ENCODE measurements around the gene PIAS4.

PIAS4 gene

DNA sequence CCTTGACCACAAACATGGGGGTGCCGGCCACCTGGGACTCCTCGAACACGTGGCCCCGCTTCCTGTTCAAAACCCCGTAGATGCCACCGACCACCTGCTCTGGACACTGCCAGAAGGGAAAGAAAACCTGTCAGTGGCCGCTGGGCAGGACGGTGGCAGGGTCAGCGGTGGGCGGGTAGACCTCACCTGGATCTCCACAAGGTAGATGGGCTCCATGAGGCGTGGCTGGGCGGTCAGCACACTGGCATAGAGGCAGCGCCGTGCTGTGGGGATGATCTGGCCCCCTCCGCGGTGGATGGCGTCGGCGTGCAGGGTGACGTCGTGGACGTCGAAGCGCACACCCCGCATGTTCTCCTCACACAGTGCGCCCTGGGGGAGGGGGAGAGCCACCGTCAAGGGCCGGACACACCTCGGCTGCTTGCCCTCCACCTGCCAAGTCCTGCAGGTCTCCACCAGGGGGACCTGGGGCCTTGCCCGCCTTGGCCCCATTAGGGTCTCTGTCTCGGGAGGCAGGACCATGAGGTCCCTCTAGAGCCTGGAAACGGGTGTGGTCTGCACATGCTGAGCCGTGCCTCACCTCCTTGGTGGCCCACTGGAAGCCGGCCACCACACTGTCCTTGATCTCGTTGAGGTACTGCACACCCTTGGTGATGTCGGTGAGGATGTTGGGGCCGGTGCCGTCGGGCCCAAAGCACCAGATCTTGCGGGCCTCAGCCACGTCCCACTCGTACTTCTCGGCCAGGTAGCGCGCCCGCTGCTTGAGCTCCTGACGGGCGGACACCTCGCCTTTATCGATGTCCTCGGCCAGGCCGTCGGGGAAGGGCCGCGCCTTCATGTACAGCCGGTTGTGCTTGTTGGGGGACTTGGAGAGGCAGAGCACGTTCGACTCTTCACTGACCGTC lies 30.0 kb upstream of the PIAS4 start:
- no peak for DNase-seq

DNA sequence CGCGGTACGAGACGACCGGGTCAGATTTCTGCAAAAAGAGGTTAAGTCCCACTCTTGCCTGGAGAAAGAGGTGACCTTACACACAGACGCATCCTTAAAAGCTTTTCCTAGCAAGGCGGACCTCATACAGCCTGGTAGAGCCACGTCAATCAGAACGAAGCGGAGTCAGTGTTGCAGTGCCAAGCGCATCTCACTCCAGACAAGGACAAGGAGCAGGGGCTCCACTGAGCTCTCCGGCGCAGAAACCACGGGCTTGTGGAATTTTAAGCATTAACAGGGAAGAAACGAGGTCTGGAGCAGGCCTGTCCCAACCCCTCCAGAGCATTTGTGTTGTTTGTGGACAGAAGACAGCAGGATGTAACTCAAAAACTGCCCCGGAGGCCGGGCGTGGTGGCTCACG lies 29.4 kb upstream of the PIAS4 start:
- no peak for DNase-seq

GRCh38 chr19:3979289-3979673 lies 28.3 kb upstream of the PIAS4 start:
- no peak for DNase-seq

DNA sequence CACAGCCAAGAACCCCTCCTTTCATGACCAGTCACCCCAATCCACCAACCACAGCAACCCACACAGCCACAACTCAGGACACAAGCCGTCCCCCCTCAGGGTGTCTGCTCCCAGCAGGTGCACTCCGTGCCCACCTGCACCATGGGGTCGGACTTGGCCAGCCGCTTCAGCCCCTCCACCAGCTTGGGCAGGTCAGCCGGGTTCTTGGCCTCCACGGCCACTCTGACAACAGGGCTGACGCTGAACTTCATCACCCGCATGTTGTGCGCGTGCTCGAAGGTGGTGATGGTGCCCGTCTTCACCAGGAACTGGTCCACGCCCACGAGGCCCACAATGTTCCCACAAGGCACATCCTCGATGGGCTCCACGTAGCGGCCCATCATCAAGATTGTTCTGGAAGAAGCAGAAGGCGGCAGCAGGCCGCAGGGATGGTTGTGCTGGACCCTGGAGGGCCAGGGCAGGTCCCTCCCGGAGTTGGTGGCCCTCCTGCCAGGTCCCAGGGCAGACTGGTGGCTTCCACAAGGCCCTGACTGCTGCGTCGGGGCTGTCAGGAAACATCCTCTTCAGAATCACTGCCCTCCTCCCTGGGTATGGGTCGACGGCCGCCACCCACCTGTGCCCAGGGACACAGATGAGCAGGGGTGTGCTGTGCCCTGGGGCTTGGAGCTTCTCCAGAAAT lies 27.7 kb upstream of the PIAS4 start:
- no peak for DNase-seq

- DNase-seq, result no peak
These were observed 26.9 kb upstream of the PIAS4 start for GRCh38 chr19:3980353-3981251.

GRCh38 chr19:3981373-3981735 lies 26.2 kb upstream of the PIAS4 start:
- DNase-seq, result no peak

DNA sequence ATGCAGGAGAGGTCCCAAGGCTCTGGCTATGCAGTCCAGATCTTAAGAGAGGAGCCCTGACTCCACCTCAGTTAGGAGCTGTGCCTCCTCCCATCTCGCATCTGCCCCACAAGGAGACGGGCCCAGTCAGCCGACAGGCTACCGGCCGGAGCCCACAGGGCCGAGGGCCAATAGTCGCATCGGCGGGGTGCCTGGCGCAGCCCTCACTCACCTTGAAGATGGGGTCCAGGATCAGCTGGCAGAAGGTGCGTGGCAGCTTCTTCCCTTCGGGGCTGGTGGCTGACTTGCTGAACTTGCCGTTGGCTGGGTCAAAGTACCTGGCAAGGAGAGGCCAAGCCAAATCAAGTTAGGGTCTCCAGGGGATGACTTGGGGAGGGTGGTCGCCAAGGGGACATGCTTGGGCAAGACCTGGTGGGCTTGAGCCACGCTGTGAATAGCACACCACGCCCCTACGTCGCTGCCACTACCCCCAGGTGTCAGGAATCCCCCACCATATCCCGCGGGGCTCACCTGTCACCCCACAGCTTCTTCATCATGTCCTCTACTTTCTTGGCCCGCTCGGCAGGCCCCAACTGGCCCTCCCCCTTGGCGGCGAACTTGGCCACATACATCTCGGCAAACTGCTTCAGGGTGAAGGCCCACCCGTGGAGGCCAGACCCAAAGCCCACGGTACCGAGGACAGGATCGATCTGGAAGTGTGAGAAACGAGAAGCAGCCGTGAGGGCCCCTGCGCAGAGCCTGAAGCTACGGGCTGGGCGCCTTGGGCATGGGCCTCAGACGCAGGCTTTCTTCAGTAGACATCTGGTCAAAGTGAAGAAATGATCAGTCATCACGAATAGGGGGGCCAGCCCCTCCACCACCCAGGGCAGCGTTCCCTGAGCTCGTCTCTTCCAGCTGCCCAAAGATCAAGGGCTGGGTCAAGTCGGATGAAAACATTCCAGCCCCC lies 25.5 kb upstream of the PIAS4 start:
- DNase-seq, result no peak

DNA sequence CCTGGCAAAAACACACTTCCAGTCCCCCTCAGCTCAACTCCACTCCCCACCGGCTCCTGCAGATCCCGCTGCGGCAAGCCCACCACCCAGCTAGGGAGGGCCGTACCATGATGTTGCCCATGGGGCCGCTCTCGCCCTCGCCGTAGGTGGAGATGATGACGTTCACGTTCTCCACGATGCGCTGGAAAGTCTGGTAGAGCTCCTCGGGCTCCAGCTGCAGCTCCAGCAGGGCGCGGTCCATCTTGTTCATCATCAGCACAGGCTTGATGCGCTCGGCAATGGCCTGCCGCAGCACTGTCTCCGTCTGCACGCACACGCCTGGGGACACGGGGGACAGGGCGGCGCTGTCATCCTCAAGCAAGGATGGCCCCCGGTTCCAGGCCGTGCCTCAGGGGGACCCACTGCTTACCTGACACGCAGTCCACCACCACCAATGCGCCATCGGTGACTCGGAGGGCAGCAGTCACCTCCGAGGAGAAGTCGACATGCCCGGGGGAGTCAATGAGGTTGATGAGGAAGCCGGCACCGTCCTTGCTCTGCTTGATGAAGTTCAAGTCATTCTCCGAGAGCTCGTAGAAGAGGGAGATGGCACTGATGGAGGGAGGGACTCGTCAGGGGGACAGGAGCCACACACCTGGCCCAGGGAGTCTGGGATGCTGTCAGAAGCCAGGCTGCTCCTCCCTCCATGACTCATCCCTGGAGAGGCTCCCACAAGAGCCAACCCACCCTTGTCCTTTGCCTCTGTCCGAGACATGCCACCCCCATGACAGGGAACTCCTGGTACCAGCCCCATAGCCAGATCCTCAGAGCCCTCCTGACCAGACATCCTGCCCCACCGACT lies 24.6 kb upstream of the PIAS4 start:
- DNase-seq, result no peak

DNA sequence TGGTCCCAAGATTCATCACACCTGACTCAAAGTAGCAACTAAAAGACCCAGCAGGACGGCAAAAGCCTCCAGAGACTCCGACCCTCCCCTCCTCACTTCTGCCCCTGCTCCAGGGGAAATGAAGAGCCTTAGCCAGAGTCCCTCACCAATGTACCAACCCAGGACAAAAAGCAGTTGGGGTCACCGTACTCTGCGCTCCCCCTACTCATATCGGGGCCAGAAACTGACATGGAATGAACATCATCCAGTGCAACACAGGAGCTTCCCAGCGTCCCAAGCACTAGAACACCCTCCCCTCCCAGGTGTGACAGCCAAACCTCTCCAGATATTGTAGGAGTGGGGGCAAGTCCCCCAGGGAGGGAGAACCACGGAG lies 24.0 kb upstream of the PIAS4 start:
- no peak for DNase-seq

GRCh38 chr19:3983936-3984583 lies 23.5 kb upstream of the PIAS4 start:
- peak; percentile 47 for DNase-seq

- peak; percentile 13 for DNase-seq
These were observed 23.0 kb upstream of the PIAS4 start for GRCh38 chr19:3984584-3984907.

DNA sequence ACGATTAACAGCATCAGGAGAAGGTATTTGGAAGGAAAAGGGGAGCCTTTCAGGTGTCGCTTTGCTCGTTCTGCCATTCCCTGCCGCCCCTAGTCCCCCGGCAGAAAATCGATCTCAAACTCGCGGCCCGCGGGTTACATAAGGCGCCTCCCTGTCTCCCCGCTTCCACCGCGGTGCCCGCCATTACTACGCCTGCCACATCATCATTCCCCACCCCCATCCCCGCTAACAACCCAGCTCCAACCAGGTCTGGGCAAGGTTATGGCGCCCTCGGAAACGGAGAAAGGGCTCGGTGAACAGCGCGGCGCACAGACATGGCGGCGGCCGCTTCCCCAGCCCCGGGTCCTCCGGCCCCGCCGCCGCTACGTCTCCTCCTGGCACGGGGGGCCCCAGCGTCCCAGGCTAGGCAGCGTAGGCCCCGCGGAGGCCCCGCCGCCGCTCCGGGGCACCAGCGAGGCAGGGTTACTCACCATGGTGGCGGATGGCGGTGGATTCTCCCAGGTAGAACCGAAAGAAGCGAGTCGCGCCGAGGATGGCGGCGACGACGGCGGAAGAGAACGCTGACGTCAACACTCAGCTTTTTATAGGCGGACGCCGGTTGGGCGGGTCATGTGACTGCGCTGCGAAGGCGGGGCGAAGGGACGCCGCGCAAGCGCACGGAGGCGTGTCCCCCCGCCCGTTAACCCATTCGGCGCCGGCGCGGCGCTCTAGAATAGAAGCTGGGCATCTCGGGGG lies 22.5 kb upstream of the PIAS4 start, which contains the start of gene EEF2:
Gene EEF2, minus strand, starts transcription at position 556 of the 735 bp plus-strand sequence. Its CDS starts 83 bp downstream, at position 473.
- peak; percentile 96 for DNase-seq

DNA sequence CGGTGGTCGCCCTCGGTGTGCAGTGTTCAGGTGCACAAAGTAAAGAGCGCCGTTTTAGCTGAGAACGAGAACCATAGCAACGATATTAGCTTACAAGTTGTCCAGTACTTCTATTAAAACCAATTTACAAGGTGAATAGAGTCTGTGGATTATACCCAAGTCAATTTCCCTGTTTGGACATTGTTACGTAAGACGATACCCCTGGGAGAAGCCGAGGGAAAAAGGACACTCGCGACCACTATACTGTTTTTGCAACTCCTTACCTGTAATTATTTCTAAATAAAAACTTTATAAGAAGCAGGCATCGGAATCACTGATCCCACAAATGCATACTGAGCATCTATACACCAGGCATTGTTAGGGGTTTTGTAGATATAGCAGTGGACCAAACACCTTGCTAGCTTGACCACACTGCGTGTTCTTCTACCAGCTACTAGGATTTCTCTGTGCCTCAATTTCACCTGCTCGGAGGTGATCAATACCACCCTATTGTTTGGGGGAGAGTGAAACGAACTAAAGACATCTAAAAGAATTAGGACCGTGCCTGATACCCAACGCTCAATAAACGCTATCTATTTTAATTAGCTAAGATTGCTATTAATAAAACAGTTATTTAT lies 21.8 kb upstream of the PIAS4 start:
- DNase-seq, result peak; percentile 13

GRCh38 chr19:3986260-3987041 lies 21.1 kb upstream of the PIAS4 start:
- DNase-seq, result peak; percentile 84

GRCh38 chr19:3987619-3988371 lies 19.7 kb upstream of the PIAS4 start:
- DNase-seq, result peak; percentile 94

GRCh38 chr19:3990815-3991117 lies 16.8 kb upstream of the PIAS4 start:
- DNase-seq, result no peak

GRCh38 chr19:3995607-3996006 lies 11.9 kb upstream of the PIAS4 start:
- DNase-seq, result no peak

All from RPMI8226 (cell line).